NB4 (cell line): ENCODE results near the gene SMAD3.

ENCODE experiments used
- DNase-seq: peaks from one replicate; pipeline ENCODE4 v3.0.0; 2010; ENCODE audit warnings: low read depth
- H3K4me3 ChIP-seq: one replicate; pipeline ENCODE4 v1.5.1; 2011; ENCODE audit warnings: mild to moderate bottlenecking, low read depth, low read length, moderate library complexity
- MYC ChIP-seq: IDR thresholded peaks from 2 replicates; pipeline ENCODE4 v1.6.1; 2011; ENCODE audit warnings: low read depth, low read length
- POLR2A ChIP-seq: IDR thresholded peaks from 2 replicates; pipeline ENCODE4 v1.6.1; 2011; ENCODE audit warnings: mild to moderate bottlenecking; ENCODE audit not compliant: insufficient read length; ENCODE audit errors: extremely low read depth
- TF ChIP-seq, protein P1 (sequence below): IDR thresholded peaks from 2 replicates; pipeline ENCODE4 v1.6.1; 2011; ENCODE audit warnings: low read depth, low read length
- TF ChIP-seq, protein P2 (sequence below): IDR thresholded peaks from one replicate; pipeline ENCODE4 v1.5.1; 2012; ENCODE audit warnings: low read depth, low read length

Gene SMAD3

DNA sequence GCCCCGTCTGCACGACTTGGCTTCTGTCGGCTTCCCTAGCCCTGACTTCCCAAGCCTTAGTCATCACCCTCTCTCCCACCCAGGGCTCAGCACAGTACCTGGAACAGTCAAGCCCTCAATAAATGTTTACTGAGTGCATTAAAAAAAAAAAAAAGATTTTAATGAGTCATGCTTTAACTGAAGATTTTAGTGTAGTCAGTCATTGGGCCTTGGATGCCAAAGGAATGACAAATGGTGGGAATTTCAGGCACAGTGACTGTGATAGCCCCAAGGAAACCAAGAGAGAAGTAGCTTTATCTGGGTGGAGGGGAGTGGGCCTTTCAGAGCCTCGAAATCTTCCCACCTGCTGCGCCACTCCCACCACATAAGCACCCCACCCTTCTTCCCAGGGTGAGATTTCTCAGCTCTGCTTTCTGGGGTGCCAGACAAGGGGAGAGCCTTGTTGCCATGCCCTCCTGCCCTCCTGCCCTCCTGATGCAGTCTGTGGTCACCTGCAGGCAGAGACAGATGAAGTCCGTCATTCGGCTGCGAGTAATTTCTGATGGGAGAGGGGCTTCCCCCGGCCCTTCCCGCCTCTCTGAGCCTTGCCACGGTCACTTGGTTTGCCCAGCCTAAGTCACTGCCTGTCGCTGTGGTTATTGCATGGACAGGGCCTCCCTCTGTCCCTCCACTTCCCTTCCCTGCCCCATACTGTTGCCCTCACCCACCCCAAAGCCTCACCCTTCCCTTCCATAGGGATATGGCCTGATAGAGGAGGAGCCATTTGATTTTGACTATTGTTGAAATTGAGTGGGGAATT lies 41.8 kb downstream of the SMAD3 start:
- no peak for DNase-seq
- TF ChIP-seq, protein P1, sequence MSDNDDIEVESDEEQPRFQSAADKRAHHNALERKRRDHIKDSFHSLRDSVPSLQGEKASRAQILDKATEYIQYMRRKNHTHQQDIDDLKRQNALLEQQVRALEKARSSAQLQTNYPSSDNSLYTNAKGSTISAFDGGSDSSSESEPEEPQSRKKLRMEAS = no peak
- TF ChIP-seq, protein P2, sequence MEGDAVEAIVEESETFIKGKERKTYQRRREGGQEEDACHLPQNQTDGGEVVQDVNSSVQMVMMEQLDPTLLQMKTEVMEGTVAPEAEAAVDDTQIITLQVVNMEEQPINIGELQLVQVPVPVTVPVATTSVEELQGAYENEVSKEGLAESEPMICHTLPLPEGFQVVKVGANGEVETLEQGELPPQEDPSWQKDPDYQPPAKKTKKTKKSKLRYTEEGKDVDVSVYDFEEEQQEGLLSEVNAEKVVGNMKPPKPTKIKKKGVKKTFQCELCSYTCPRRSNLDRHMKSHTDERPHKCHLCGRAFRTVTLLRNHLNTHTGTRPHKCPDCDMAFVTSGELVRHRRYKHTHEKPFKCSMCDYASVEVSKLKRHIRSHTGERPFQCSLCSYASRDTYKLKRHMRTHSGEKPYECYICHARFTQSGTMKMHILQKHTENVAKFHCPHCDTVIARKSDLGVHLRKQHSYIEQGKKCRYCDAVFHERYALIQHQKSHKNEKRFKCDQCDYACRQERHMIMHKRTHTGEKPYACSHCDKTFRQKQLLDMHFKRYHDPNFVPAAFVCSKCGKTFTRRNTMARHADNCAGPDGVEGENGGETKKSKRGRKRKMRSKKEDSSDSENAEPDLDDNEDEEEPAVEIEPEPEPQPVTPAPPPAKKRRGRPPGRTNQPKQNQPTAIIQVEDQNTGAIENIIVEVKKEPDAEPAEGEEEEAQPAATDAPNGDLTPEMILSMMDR = no peak
- TF ChIP-seq MYC (no peak), POLR2A (no peak)
- no peak overlapping the region for H3K4me3 ChIP-seq

DNA sequence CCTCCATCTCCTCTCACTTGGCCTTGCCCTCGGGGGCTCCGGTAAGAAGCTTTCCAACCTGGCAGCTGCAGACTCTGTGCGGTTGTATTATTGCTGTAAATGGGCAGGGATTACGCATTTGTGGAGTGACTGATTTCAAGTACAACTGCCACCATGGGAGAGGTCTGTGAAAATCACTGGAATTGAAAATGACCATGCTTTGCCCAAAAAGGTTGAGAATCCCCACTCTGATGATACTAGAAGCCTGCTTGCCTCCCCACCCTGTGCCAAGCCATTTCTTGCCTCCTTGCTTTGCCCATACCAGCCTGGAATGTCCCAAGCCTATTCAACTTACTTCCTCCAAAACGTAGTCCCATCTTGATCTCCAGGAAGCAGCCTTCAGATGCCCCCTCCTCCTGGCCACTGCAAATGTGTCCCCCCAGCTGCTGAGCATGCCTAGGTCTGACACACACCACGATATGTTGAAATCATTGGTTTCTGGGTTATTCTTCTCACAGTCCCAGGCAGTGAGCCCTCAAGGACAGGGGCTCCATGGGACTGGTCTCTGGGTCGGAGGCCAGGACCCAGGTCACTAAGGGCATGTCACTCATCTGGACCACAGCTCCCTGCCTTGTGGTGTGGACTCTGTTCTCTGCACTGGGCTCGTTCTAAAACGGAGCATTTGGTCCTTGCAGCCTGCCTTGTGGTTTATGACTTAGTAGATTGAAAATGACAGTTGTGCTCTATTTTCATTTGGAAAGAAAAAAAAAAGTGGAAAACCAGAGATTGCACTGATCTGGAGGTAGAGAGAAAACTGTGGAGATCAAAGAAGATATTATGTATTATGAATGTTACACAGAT lies 42.9 kb downstream of the SMAD3 start:
- no peak overlapping the region for H3K4me3 ChIP-seq
- TF ChIP-seq, protein P1 = peak; percentile 3; the same call in 1 of the 2 replicates
- TF ChIP-seq, protein P2 = no peak
- peak; percentile 37; the same call in 1 of the 2 replicates for TF ChIP-seq MYC
- TF ChIP-seq POLR2A = no peak
- peak; percentile 77 for DNase-seq

DNA sequence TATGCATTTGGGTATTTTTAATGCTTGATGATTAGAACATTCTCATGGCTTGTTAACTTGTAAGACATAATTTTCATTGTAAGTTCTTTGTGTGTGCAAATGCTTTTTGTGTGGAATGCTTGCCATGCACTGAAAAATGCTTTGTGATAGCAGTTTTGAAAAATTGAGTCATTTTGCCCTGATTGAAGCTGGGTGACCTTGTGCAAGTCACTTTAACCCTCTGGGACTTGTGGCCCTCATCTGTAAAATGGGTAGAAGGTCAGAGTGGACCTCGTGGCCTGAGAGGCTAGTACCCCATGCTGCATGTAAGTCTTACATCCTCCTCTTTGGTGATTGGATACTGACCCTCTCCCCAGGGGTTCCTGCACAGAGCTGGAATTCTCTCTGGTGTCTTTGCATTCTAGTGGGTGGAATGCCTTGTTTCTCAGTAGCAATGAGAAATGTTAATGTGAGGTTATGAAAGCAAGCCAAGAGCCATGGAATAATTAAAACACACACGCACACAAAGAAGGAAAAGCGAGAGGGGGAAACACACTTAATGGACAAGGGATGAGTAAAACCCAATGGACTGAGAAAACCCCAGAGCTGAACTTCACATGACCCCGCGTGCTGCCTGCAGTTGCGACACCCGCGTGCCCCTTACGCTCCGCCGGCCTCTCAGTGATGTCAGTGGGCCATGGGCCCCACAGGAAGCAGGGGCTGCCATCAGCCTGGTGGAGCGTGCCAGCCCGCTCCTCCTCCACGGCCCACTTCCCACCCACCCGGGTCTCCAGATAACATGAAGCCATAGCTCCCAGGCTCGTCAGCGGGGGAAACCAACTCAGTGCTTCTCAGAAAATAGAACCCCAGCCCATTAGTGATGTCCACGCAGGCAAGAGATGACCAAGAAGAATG lies 44.0 kb downstream of the SMAD3 start:
- DNase-seq = peak; percentile 89
- peak overlapping the region; percentile 16 for H3K4me3 ChIP-seq
- TF ChIP-seq, protein P1 = peak; percentile 76
- peak; percentile 48 for TF ChIP-seq MYC
- TF ChIP-seq POLR2A = no peak
- TF ChIP-seq, protein P2 = no peak

DNA sequence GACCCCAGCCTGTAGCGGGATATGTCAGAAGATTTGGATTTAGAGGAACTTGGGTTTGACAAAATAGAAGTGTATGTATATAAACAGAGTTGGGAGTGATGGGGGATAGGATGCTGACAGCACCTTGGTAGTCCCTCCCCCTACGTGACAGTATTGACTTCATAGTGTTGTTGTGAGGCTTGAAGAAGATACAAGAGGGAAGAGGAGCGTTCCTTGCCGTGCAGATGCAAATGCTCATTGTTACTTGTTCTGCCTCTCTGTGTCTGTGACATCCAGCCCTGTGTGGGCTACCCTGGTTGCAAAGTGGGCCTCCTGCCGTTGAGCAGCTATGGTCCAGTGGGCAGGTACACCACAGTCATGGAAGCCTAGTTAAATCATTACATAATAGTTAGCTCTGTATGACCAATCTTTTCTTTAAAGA lies 45.0 kb downstream of the SMAD3 start:
- TF ChIP-seq, protein P2 = no peak
- no peak for TF ChIP-seq POLR2A
- TF ChIP-seq, protein P1 = no peak
- no peak for TF ChIP-seq MYC
- no peak for DNase-seq
- no peak overlapping the region for H3K4me3 ChIP-seq
